Measurements from ENCODE around the gene MYOZ3.

The MYOZ3 gene, protein sequence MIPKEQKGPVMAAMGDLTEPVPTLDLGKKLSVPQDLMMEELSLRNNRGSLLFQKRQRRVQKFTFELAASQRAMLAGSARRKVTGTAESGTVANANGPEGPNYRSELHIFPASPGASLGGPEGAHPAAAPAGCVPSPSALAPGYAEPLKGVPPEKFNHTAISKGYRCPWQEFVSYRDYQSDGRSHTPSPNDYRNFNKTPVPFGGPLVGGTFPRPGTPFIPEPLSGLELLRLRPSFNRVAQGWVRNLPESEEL
- 0 reads per million in 4 experiments for total RNA-seq

DNA sequence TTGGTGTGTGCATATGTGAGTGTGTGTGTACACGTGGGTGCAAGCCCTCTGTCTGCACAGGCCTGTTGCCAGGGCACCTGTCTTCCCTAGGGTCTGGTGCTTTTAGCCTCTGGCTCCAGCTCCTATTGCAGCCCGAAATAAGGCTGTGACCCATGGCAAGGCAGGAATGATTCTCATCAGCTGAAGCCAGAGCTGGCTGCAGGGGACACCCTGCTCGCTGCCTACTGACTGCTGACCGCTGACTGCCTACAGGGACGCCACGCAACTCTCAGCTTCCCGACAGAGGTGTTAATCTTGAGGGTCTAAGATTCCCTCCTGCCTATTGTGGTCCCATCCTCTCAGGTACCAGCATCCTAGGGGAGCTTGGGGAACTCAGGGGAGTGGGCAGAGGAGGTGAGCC is at the start of gene MYOZ3:
MYOZ3 (plus strand) TSS at position 166 of the 400 bp plus-strand sequence. CDS start 1,691 bp downstream, outside the sequence.
- no peak for DNase-seq

DNA sequence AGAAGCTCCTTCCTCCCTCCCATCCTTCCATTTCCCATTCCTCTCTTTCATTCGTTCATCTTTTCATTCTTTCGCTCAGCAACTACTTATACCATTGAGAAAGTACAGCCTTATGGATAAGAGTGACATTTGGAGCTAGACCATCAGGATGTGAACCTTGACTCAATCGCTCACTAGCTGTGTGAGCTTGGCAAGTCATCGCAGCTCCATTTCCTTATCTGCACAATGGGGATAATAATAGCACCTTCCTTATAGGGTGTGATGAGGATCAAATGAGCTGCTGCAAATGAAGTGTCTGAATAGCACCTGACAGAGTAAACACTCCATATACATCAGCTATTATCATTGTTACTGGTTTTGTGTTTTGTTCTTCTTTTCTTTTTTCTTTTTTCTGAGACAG is 48.6 kb upstream of the MYOZ3 start:
- no peak for DNase-seq

DNA sequence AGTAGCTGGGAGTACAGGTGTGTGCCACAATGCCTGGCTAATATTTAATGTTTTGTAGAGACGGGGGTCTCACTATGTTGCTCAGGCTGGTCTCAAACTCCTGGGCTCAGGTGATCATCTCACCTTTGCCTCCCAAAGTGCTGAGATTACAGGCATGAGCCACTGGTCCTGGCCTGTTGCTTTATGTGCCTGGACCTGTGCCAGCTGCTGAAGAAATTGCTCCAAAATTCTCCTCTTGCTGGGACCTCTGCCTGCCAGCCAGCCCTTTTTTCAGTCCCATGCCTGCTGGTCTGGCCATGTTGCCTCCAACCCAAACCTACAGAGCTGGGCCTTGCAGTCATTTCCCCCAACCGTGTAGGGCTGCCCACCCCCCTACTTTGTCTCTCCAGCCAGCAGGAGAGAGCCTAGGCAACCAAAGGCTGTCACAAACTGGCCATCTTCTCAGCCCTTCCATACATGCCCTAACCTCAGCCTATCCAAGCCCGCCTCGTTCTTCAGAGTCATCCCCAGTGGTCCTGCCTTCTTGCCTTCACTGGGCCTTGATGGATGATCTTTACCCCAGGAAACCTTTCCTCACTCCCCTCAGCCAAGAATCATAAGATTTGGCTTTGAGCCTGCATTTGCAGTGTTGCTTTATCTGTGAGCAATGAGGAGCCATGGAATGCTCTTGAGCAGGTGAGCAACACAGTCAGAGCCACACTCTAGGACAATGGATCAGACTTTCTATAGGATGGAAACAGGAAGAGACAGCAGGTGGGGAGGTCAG is 48.0 kb upstream of the MYOZ3 start:
- no peak for DNase-seq

DNA sequence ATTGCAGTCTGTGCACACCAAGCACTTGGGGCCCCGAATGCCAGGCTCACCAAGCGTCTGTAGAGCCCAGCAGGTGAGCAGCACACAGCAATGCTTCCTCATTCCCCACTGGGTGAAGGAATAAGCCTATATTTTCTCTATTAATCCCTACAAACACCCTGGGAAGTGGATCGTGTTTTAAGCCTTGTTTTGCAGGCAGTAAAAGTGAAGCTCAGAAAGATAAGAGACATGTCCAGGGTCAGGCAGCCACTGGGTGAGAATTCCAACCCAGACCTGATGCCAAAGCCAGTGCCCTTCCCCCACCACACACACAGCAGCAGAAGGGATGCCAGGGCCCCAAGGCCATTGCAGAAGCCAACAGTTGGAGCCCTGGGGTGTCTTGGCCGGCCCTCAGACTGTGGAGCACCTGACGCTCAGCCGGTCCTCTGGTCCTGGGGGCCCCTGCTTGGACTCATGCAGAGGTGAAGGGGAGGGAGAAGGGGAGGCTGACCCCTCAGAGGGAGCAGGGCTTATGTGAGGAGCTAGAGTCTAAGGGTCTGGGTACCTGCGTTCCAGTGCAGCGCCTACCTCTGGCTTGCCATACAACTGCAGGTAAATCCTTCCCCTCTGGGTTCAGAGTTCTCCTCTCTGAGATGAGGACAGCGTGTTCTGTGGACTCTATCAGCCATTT is 46.9 kb upstream of the MYOZ3 start:
- no peak for DNase-seq

DNA sequence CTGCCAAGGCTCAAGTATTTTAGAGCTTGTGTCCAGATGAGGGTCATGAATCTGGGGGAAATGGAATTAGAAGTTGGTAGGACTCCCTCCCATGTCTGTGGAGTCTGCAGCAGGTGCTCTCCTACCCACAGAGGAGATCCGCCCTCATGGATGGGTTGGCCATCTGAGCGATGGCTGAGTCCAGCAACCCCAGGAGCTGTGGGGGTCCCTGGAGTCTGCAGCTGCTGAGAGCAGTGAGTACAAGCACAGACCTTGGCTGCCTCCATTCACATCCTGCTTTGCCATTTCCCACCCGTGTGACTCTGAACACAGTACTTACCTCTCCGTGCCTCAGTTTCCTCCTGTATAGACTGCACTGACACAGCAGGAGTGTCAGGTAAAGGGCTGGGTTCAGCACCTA is 46.4 kb upstream of the MYOZ3 start:
- DNase-seq, result no peak

DNA sequence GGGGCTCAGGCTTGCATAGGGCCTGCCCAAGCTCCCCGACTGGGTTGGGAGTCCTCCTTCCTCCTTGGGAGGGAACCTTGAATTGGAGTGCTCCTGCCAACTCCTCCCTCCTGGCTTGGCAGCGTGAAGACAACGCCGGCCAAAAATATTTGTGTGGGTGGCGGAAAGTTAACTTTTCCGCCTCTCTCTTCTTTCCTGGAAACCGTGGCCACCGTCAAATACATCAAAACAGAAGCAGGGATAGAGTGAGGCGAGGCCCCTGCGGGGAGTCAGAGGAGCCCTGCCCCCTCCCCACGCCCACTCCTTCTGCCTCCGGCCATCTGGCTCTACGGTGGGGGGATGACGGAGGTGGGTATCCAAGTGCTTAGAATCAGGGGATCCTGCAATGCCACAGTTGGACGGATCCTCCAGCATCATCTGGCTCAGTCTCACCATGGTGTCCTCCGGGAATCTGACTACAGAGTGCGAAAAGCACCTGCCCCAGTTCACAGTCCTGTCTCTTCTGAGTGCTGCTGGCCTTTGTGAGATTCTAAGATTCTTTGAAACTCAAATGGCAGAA is 45.8 kb upstream of the MYOZ3 start:
- no peak for DNase-seq

DNA sequence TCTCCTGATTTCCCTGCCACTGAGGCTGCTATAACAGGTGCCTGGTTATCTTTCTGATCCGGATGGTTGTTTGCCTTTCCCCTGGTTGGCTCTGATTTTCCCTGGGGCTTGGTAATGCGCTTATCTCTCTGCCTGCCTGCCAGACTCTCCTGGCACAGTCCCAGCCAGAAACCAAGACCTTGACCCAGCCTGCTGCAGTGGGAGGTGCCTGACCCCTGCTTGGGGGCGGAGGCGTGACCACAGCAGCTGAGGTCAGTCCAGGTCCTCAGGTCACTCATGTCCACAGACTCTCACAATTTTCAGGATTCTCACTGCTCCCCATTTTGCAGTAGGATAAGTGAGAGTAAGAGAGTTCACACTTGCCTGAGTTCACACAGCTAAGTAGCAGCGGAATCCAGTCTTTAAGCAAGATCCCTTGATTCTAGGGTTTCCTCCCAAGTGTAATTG is 45.0 kb upstream of the MYOZ3 start:
- no peak for DNase-seq

DNA sequence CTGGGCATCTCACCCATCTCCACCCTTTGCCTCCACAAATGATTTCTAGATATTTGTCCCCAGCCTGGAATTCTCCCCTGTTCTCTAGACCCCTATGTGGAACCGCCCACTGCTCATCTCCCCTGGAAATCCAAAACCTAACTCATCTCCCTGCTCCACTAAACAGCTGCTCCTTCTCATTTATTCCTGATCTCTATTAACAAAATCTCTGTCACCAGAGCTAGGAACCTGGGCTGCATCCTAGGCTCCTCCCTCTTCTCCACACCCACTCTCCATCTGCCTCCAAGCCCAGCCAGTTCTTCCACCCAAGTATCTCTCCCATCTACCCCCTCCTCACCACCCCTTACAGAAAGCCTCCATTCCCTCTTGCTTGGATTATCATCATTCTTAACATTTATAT is 44.5 kb upstream of the MYOZ3 start:
- no peak for DNase-seq

DNA sequence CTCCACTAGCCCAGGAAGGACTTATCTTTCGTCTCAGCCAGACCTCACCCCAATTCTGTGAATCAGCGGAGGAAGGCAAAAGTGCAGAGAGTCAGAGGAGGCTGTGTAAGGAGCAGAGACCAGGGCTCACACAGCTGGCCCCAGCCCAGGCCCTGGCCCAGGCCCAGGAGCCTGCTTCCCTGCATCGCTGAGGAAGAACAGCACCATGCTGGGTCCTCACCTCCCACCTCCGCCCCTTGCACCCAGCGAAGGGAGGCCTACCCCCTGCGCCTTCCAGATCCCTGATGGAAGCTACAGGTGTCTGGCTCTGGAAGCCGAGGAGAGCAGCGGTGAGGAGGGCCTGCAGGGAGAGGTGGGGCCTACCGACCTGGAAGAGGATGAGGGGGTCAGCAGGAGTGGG is 42.9 kb upstream of the MYOZ3 start:
- no peak for DNase-seq

DNA sequence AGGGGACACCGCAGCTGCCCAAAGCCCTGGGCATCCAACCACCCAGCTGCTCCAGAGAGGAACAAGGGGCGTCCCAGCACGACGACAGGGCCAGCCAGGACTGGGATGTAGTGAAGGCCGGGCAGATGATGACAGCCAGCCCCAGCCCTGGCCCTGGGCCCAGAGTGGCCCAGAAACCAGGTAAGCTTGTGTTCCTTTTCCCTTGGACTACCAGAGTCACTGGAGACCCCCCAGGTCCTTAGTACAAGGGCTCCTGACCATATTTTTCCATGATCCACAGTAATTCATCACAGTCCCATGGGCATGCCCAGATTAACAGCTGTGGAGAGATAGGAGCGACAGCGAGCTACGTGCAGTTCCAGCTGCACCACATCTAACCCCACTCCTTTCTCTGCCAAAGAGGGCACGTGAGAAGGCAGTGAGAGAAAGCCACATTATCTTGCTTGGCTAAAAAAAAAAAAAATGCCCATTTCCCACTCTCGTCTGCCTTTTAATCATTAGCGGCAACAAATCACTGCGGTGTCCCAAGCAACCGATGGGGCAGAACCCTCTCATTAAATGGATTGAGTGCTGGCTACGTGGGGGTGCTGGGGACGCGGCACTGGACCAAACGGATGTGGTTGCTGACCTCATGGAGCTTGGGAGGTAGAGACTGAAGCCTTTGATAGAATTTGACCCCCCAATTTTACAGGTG is 42.3 kb upstream of the MYOZ3 start:
- DNase-seq, result no peak

DNA sequence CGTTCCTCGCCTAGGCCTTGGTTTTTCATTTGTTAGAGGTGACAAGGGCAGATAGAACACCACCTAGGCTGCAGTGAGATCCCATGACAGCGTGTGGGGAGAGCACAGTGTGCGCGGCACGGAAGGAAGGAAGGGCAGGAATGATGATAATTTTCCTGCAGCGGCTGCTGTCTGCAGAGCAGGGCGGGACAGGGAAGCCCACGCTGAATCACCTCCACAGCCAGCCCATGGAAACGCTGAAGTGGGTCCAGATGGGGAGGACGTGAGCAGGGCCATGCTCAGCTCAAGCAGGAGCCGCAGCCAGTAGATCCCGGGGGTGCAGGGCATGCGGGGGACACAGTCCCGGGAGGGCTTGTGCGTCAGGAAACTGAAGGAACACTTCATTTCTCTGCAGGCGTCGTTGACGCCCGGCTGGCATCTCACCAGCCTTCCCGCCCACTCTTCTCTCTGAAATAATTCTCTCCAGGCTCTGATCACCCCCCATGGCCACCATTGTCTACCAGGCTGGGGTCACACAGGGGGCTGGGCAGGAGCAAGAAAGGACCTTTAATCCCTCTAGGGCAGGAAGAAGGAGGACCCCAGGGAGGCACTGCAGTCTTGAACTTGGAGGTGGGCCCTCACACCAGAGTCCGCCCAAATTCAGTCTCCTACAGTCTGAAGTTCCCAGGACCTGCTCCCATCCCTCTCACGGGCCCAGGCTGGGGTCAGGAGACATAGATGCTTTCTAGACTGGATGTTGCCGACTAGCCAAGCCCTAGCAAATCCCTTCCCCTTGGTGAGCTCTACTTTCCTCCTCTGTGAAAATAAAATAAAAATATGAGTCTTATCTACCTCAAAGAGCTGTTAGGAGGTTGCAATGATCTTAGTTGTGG is 41.5 kb upstream of the MYOZ3 start:
- DNase-seq, result no peak

DNA sequence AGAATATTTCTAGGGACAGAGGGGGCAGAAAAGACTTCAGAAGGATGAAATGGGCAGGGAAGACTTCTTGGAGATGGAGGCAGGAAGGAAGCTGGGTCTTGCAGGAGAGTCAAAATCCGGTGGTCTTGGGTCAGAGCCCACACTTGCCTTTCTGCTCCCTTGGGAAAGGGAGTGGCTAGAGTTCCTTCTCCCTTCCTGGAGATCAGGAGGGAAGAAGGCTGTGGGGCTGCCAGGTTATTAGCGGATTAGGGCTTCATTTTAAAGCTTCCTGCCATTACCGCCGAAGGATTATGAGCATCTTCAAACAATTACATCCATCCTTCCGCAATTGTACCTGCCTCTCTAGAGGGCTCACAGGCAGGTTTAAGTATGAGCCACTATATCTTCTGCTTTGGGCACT is 39.8 kb upstream of the MYOZ3 start:
- DNase-seq, result no peak

DNA sequence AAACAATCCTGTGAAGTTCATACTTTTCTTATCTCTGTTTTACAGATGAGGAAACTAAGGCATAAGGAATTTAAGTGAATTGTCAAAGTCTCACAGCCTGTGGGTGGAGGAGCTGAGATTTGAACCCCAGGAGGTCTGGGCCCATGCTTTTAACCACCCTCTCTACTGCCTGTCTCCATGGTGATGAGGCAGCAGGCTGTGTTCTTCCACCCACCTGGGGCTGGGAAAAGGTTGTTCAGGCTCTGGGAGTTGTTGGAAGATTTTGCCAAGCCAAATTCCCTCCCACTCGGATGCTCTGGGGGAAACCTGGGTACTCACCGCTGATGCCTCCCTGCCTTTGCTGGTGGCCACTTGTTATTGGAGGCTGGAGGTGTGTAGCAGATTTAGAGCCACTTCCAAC is 38.9 kb upstream of the MYOZ3 start:
- DNase-seq, result no peak

DNA sequence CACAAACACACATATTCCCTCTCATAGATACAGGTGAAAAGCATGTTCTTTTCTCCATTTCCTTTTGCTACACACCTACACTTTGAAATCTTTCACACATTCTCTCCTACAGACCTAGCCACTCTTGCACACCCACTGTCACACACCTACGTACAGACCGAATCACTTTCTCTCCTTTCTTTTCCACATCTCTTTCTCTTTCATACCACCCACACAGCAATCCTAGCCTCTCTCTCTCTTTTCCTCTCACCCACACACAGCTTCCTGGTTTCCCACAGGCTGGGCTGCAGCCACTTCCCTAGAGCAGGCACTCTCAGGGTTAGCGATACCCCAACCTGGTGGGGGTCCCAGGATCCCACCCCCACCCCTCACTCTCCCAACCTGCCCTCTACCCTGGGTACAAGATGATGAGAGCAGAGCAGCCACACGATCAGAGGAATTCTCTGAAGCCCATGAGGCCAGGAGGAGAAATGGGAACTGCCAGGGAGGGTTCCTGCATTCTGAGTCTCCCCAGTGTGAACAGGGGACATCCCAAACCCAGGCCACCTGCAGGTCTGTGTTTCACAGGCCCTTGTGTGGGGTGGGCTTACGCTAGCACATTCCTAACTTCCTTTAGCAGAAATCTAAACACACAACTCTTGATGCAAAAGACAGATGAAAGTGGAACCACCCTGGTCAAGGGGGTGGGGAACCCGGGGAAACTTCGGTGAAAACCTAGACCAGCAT is 37.7 kb upstream of the MYOZ3 start:
- no peak for DNase-seq

DNA sequence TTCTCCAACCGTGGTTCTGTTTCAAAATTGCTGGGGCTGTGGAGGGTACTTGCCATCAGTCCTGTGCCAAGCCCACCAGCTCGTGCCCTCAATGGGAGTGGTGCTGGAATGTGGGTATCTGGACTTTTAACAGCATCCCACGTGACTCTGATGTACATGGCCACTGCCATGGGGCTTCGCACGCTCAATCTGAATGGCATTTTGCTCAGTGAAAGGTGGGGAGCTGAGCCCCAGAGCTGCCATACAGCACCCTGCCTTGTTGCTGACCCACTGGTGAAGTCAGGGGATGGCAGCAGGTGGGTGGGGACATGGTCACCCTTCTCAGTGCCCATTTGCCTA is 37.2 kb upstream of the MYOZ3 start:
- DNase-seq, result no peak

DNA sequence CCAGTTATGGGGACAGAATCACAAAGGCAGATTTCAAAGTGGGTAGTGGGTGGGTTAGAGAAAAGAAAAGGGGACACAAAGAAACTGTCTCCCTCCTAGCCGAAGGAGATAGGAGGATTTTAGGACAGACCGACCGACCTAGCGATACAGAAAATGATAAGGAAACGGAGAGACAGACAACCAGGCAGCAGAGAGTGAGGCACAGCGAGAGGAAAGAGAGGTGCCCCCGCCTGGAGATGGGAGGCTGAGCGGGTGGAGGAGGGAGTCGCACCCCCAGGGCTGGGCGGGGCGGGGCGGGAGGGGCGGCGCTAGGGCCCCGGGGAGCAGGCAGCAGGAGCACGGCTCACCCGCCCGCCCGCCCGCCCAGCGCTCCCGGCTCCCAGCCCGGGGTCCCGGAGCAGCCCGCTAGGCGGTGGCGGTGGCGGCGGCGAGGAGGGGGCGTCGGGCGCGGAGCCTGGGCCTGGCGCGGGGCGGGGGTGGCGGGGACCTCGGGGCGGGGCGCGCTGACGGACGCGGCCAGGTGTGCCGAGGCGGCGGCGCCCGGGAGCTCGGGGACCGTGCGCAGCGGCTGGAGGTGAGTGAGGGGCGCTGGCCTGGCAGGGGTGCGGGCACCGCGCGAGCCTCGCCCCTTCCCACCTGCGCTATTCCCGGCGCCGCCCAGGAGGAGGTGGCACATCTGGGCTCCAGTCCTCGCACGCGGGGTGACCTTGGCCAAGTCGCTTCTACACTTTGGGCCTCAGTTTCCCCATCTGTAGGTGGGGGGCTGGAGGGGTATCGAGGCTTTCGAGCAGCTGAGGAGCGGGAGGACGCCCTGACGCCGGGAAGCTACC is 36.5 kb upstream of the MYOZ3 start:
- peak; percentile 23 for DNase-seq

DNA sequence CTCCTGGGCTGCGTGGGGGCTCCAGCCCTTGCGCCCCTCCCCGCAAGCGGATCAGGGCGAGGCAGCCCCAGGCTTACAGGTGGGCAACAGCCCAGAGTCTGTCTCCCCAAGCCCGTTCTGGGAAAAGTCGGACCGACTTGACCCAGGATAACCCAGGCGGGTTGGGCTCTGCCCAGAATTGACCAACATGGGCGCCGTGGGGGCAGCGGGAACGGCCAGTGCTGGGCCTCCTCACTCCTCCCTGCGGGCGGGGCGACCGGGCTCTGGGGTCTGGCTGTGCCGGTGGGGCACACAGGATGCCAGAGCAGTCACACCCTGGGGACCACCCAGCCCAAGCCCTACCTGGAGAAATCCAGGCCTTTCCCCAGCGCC is 35.9 kb upstream of the MYOZ3 start:
- DNase-seq, result no peak

DNA sequence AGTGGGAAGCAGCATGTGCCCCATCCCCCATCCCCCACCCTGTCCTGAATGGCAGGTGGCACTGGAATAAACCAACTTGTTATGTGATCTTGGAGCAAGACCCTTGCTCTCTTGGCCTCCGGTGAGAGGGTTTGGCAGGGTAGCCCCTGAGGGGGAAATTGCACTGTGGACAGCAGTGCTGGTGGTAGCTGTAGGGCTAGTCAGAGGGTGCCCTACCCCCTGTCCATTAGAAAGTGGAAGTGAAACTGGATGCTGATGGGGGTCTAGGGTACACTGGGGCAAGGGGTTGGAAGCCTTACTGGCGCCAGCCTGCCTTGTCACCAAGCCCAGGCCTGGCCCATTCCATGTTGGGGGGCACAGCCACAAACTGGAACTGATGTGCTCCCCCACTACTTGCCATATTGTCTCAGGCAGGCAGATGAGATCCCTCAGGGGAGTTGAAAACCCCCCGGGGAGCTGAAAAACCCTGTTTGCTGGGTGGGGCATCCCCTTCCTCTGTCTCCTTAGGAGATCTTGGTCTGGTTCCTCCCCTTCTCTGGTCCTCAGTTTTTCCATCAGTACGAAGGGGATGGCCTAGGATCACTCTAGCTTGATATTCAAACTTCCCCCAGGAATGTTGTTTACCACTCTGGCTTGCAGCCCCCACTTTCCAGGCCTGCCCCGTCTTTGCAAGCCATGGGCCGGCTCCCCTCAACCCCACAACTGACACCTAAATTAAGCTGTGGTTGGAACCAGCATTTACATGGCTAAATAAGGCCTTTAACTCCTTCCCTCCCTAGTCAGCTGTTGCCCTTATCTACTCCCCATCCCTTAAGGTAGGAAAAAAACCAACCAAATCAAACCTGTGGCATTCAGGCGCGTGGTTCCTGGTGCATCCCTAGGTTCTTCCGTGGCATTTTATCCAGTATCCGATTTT is 35.0 kb upstream of the MYOZ3 start:
- no peak for DNase-seq

DNA sequence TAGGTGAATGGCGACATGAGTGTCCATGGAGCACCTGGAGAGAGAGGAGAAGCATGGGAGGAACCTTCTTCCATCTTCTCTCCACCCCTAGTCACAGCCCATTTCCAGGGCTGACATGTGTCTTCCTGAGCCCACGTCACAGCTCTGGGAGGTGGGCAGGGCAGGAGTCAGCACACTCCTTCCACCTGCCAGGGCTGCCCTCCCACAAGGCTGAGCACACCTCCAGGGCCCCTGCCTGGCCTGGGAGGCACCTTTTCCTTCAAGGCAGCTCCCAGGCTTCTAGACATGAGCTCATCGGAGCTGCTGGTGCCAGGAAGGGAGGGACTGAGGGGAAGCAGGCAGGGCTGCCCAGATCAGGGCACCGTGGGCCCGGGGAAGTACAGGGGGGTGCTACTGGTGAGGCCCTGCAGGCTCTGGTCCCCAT is 34.2 kb upstream of the MYOZ3 start:
- DNase-seq, result no peak

Data from effector CD8-positive, alpha-beta T cell (primary cell).